Mesendoderm (in vitro differentiated cells): Measurements from ENCODE around the gene TAL2.
"Not testable (repeated sequence)": the region's sequence is repeated elsewhere in the genome, so short reads cannot be mapped to it uniquely, and the experiment has no call there.

Experiments
- DNase-seq: peaks from one replicate; pipeline ENCODE4 v3.0.0; 2013
- H2AK5ac ChIP-seq: 2 replicates; pipeline ENCODE4 v1.6.1; 2013; ENCODE audit warnings: low read length, inconsistent platforms
- H2BK120ac ChIP-seq: 2 replicates; pipeline ENCODE4 v1.6.1; 2013; ENCODE audit warnings: low read depth, mild to moderate bottlenecking, low read length, moderate library complexity, mixed read lengths
- H2BK15ac ChIP-seq: replicated peaks from 2 replicates; pipeline ENCODE4 v1.6.1; 2013; ENCODE audit warnings: low read depth, mild to moderate bottlenecking, moderate library complexity
- H2BK5ac ChIP-seq: 2 replicates; pipeline ENCODE4 v1.6.1; 2013; ENCODE audit warnings: low read length, inconsistent platforms
- H3K18ac ChIP-seq: 2 replicates; pipeline ENCODE4 v1.6.1; 2013; ENCODE audit warnings: mild to moderate bottlenecking, low read length, mixed read lengths
- H3K23ac ChIP-seq: one replicate; pipeline ENCODE4 v1.6.1; 2013; ENCODE audit warnings: low read length
- H3K27ac ChIP-seq: 2 replicates; pipeline ENCODE4 v1.5.1; 2013; ENCODE audit warnings: low read depth, mild to moderate bottlenecking, inconsistent platforms, low read length, moderate library complexity
- H3K27me3 ChIP-seq: 2 replicates; pipeline ENCODE4 v1.6.1; 2013; ENCODE audit warnings: low read length, control low read depth, mild to moderate bottlenecking, inconsistent platforms; ENCODE audit not compliant: insufficient read depth, poor library complexity
- H3K36me3 ChIP-seq: 2 replicates; pipeline ENCODE4 v1.6.1; 2013; ENCODE audit warnings: low read length, inconsistent platforms; ENCODE audit not compliant: control insufficient read depth, insufficient read depth
- H3K4ac ChIP-seq: one replicate; pipeline ENCODE4 v1.6.1; 2013; ENCODE audit warnings: low read depth, mild to moderate bottlenecking, low read length, moderate library complexity
- H3K4me1 ChIP-seq: 2 replicates; pipeline ENCODE4 v1.6.1; 2013; ENCODE audit warnings: low read depth, low read length, inconsistent platforms; ENCODE audit not compliant: control insufficient read depth
- H3K4me2 ChIP-seq: 2 replicates; pipeline ENCODE4 v1.6.1; 2013; ENCODE audit warnings: low read length
- H3K4me3 ChIP-seq: 2 replicates; pipeline ENCODE4 v1.5.1; 2013; ENCODE audit warnings: mild to moderate bottlenecking, low read length
- H3K56ac ChIP-seq: one replicate; pipeline ENCODE4 v1.6.1; 2013; ENCODE audit warnings: low read length
- H3K79me1 ChIP-seq: 2 replicates; pipeline ENCODE4 v1.6.1; 2013; ENCODE audit warnings: low read length, inconsistent platforms
- H3K79me2 ChIP-seq: 2 replicates; pipeline ENCODE4 v1.6.1; 2013; ENCODE audit warnings: mild to moderate bottlenecking, low read length; ENCODE audit not compliant: control insufficient read depth, insufficient read depth
- H3K9ac ChIP-seq: 2 replicates; pipeline ENCODE4 v1.6.1; 2013; ENCODE audit warnings: low read length, inconsistent platforms
- H4K5ac ChIP-seq: one replicate; pipeline ENCODE4 v1.6.1; 2013; ENCODE audit warnings: low read length
- H4K8ac ChIP-seq: one replicate; pipeline ENCODE4 v1.6.1; 2013; ENCODE audit warnings: low read depth, mild to moderate bottlenecking, control low read depth, low read length, moderate library complexity
- WGBS: extraction: QIAGEN DNeasy Blood & Tissue Kit; methylation state at CpG from one replicate; pipeline ENCODE4 v1.1.7; 2013; ENCODE audit warnings: low lambda C conversion rate, missing lambda C conversion rate; ENCODE audit not compliant: insufficient coverage; ENCODE audit errors: extremely low coverage; 5-methylcytosine and 5-hydroxymethylcytosine counted together

Gene TAL2

DNA sequence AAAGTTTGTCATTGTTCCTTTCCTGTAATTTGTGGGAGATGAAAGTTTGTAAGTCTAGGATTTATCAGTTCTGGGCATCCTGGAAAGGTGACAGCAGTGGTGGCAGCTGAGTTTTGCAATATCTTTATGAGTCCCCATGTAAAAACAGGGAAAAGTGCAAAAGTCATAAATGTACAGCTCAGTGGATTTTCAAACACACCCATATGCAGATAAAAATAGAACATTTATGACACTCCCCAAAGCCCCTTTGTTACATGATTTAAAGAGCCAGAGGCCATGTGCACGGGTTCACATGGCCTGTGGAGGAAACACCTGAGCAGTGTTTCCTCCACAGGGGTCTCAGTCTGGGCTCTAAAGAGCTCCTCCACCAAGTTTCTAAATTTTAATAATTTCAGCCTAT is 38.4 kb downstream of the TAL2 start:
- Histone ChIP-seq H3K4me1 (no peaks in the 10 kb centered on the region), H2BK15ac (no peak overlapping the region), H2AK5ac (no peak overlapping the region), H3K4me2 (no peak overlapping the region), H3K27ac (no peak overlapping the region), H3K36me3 (no peaks in the 10 kb centered on the region), H3K23ac (no peak overlapping the region), H3K4me3 (no peak overlapping the region), H3K56ac (no peak overlapping the region), H3K4ac (no peak overlapping the region), H3K79me2 (no peaks in the 10 kb centered on the region), H3K27me3 (no peaks in the 10 kb centered on the region), H3K79me1 (no peaks in the 10 kb centered on the region), H2BK5ac (no peak overlapping the region), H3K9ac (no peak overlapping the region), H4K5ac (no peak overlapping the region), H3K18ac (no peak overlapping the region), H2BK120ac (no peak overlapping the region), H4K8ac (no peak overlapping the region)
- no peak for DNase-seq
- no CpG with 5 or more reads among the region's 1 CpG for WGBS

DNA sequence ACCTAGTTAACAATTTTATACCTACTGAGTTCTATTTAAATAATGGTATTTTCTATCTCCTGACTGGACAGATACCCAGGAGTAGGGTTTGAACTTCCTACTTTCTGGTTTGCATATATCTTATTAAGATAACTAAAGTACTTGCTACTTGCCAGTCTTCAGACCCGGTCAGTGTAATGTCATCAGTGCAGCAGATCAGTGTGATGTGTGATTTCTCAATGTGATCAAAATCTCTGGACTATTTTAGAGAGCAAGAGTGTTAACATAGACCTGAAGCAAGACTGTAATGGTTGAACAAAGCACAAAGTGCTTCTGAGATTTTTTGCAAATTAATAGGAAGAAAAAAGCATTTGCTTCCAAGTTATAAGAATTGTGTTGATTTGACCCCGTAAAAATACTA is 38.9 kb downstream of the TAL2 start:
- Histone ChIP-seq H3K4ac (no peak overlapping the region), H4K5ac (no peak overlapping the region), H3K27ac (no peak overlapping the region), H4K8ac (no peak overlapping the region), H3K4me2 (no peak overlapping the region), H2BK120ac (no peak overlapping the region), H2AK5ac (no peak overlapping the region), H2BK5ac (no peak overlapping the region), H3K56ac (no peak overlapping the region), H3K4me3 (no peak overlapping the region), H3K79me1 (no peaks in the 10 kb centered on the region), H3K4me1 (no peaks in the 10 kb centered on the region), H2BK15ac (no peak overlapping the region), H3K27me3 (no peaks in the 10 kb centered on the region), H3K36me3 (no peaks in the 10 kb centered on the region), H3K18ac (no peak overlapping the region), H3K79me2 (no peaks in the 10 kb centered on the region), H3K23ac (no peak overlapping the region), H3K9ac (no peak overlapping the region)
- no peak for DNase-seq
- no CpG with 5 or more reads among the region's 2 CpGs for WGBS

DNA sequence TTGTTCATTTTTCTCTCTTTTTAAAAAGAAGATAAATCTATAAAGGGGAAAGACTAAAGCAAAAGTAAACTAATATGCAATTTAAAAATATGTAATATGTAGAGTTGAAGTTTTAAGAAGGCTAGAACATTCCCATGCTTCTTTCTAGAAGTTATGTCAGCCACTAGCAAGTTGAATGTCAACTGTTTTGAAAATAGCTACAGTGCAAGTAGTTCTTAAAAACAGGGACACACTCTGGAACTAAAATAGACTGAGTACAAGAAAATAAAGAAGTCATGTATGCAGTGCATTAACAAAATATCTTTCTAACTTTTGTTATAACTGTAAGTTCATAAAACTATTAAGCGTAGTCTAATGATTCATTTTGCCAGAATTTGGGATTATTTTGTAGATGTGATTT is 40.0 kb downstream of the TAL2 start:
- no peaks in the 10 kb centered on the region for H3K4me1 ChIP-seq

DNA sequence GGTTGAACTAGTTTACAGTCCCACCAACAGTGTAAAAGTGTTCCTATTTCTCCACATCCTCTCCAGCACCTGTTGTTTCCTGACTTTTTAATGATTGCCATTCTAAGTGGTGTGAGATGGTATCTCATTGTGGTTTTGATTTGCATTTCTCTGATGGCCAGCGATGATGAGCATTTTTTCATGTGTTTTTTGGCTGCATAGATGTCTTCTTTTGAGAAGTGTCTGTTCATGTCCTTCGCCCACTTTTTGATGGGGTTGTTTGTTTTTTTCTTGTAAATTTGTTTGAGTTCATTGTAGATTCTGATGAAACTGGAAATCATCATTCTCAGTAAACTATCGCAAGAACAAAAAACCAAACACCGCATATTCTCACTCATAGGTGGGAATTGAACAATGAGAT is 41.4 kb downstream of the TAL2 start:
- not testable (repeated sequence) for H2BK15ac ChIP-seq, H3K36me3 ChIP-seq, DNase-seq, H3K56ac ChIP-seq, H3K27me3 ChIP-seq, H3K9ac ChIP-seq, H2BK5ac ChIP-seq, H4K5ac ChIP-seq, H3K79me1 ChIP-seq, H2AK5ac ChIP-seq, H3K4ac ChIP-seq, H2BK120ac ChIP-seq, H3K79me2 ChIP-seq, H3K4me3 ChIP-seq, H3K4me1 ChIP-seq, H3K23ac ChIP-seq, H3K18ac ChIP-seq, H3K4me2 ChIP-seq, H3K27ac ChIP-seq, H4K8ac ChIP-seq
- WGBS: no CpG with 5 or more reads among the region's 4 CpGs

More for the DNA sequence above, 40.0 kb downstream of the TAL2 start:
- Histone ChIP-seq H3K4me3 (no peak overlapping the region), H3K27me3 (no peaks in the 10 kb centered on the region), H2BK5ac (no peak overlapping the region), H3K36me3 (no peaks in the 10 kb centered on the region), H4K5ac (no peak overlapping the region), H2BK120ac (no peak overlapping the region), H3K27ac (no peak overlapping the region), H4K8ac (no peak overlapping the region), H3K56ac (no peak overlapping the region), H3K18ac (no peak overlapping the region), H3K23ac (no peak overlapping the region), H3K79me2 (no peaks in the 10 kb centered on the region), H3K4me2 (no peak overlapping the region), H3K4ac (no peak overlapping the region), H3K79me1 (no peaks in the 10 kb centered on the region), H3K9ac (no peak overlapping the region), H2AK5ac (no peak overlapping the region), H2BK15ac (no peak overlapping the region)
- 7% methylated on average over 1 of the region's 1 CpG for WGBS
- DNase-seq: no peak

DNA sequence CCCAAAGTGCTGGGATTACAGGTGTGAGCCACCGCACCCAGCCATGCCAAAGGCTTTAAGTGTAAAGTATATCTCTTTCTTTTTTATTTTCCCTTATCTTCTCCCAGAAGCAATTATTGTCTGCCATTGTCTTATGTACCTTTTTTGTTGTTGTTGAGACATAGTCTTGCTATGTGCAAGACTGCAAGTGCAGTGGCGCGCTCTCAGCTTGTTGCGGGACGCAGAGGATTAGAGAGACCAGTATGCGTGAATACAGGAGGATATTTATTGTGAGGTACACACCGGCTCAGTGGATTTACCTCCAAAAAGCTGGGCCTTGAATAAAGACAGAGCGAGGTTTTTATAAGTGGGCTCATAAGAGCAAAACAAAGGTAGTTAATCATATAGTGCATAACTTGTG is 43.9 kb downstream of the TAL2 start:
- no peak overlapping the region for H2BK15ac ChIP-seq
- no peaks in the 10 kb centered on the region for H3K79me1 ChIP-seq
- no peak overlapping the region for H3K27ac ChIP-seq
- H2BK120ac ChIP-seq: no peak overlapping the region
- no peak overlapping the region for H3K4me3 ChIP-seq
- no peak overlapping the region for H3K23ac ChIP-seq
- WGBS: no CpG with 5 or more reads among the region's 8 CpGs
- H3K79me2 ChIP-seq: no peaks in the 10 kb centered on the region
- no peaks in the 10 kb centered on the region for H3K4me1 ChIP-seq
- no peak overlapping the region for H4K5ac ChIP-seq
- H4K8ac ChIP-seq: no peak overlapping the region
- no peak overlapping the region for H3K4me2 ChIP-seq
- DNase-seq: no peak
- H3K56ac ChIP-seq: no peak overlapping the region
- no peaks in the 10 kb centered on the region for H3K36me3 ChIP-seq
- H3K27me3 ChIP-seq: no peaks in the 10 kb centered on the region
- H3K4ac ChIP-seq: no peak overlapping the region
- no peak overlapping the region for H3K9ac ChIP-seq
- H2AK5ac ChIP-seq: no peak overlapping the region
- no peak overlapping the region for H3K18ac ChIP-seq
- no peak overlapping the region for H2BK5ac ChIP-seq

DNA sequence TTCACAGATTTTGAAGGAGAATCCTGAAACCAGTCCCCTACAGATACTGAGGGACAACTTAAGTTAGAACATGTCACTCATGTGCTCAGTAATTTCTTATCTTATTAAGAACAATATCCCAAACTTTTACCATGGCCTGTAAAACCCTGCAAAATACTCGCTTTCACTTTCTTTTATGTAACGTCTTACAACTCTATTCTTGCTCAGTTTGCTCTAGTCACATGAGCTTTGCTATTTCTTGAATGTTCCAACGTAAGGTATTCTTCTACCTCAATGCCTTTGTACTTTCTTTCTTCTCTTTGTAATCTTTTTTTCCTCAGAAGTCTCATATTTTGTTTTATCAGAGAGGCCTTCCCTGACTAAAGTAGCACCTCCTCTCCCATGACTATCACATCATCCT is 46.1 kb downstream of the TAL2 start:
- no peak overlapping the region for H3K23ac ChIP-seq
- no peaks in the 10 kb centered on the region for H3K79me2 ChIP-seq
- H3K27ac ChIP-seq: no peak overlapping the region
- no peaks in the 10 kb centered on the region for H3K4me1 ChIP-seq
- H3K4me2 ChIP-seq: no peak overlapping the region
- H3K56ac ChIP-seq: no peak overlapping the region
- no peak overlapping the region for H3K9ac ChIP-seq
- H2BK15ac ChIP-seq: no peak overlapping the region
- no peak overlapping the region for H2AK5ac ChIP-seq
- no peak overlapping the region for H3K4me3 ChIP-seq
- H4K8ac ChIP-seq: no peak overlapping the region
- no peak for DNase-seq
- WGBS: no CpG with 5 or more reads among the region's 3 CpGs
- no peak overlapping the region for H2BK120ac ChIP-seq
- no peaks in the 10 kb centered on the region for H3K36me3 ChIP-seq
- H4K5ac ChIP-seq: no peak overlapping the region
- H3K79me1 ChIP-seq: no peaks in the 10 kb centered on the region
- no peak overlapping the region for H2BK5ac ChIP-seq
- no peaks in the 10 kb centered on the region for H3K27me3 ChIP-seq
- no peak overlapping the region for H3K18ac ChIP-seq
- H3K4ac ChIP-seq: no peak overlapping the region
